ENCODE measurements around the gene NLK.
"Not testable (repeated sequence)": the region's sequence is repeated elsewhere in the genome, so short reads cannot be mapped to it uniquely, and the experiment has no call there.

The NLK gene

DNA sequence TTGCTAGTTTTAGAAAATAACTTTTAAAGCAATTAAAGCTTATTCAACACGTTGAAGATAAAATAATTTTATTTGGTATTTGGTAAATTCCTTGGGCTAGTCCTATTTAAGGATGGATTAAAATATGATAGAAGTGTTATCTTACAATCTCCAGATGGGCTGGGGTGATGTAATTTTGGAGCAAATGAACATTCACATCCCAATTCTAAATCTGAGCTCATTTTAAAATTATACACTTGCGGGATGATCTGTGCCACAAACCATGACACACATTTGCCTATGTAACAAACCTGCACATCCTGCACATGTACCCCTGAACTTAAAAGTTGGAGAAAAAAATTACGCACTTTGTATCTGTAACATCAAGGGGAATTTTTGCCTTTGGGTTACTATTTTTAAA is 31.5 kb downstream of the NLK start:
- DNase-seq = no peak

DNA sequence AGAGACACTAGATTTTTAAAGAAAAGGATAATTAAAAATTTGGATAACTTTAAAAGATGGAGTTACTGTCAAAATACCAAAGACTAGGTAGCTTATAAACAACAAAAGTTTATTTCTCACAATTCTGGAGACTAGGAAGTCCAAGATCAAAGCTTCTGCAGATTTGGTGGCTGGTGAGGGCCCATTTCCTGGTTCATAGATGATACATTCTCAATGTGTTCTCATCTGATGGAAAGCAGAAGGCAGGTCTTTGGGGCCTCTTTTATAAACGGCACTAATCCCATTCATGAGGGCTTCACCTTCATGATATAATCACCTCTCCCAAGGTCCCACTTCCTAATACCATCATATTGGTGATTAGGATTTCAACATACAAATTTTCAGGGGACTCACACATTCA is 33.7 kb downstream of the NLK start:
- DNase-seq = no peak

DNA sequence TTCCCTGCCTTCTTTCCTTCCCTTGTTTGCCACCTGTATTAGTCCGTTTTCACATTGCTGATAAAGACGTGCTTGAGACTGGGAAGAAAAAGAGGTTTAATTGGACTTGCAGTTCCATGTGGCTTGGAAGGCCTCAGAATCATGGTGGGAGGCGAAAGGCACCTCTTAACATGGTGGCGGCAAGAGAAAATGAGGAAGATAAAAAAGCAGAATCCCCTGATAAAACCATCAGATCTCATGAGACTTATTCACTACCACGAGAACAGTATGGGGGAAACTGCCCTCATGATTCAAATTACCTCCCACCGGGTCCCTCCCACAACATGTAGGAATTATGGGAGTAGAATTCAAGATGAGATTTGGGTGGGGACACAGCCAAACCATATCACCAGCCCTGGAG is 34.7 kb downstream of the NLK start:
- not testable (repeated sequence) for DNase-seq

DNA sequence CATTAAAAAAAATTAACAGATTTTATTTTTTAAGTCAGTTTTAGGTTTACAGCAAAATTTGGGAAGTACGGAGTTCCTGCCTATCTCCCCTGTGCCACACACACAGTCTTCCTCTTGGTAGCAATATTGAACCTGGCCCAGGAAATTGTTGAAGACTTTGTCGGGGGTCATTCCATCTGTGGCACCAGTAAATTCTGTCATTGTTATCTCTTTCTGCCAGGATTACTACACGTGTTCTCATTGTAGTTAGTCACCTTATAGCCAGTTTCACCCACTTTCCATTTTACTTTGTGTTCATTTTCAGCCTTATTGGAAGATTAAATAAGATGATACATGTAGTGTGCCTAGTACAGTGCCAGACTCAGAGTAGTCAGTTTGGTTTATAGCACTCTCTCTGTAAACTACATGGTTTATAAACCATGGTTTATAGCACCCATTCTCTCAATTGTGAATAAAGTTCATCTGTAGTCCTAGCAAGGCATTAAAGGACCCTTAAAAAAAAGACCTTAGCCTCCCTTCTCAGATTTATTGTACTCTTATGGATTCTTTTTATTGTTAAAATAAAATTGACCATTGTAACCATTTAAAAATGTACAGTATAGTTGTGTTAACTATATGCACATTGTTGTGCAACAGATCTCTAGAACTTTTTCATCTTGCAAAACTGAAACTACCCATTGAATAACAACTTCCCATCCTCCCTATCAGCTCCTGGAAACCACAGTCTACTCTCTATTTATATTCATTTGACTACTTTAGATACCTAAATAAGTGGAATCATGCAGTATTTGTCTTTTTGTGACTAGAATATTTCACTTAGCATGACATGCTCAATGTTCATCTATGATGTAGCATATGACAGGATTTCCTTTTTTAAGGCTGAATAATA is 36.1 kb downstream of the NLK start:
- no peak for DNase-seq

DNA sequence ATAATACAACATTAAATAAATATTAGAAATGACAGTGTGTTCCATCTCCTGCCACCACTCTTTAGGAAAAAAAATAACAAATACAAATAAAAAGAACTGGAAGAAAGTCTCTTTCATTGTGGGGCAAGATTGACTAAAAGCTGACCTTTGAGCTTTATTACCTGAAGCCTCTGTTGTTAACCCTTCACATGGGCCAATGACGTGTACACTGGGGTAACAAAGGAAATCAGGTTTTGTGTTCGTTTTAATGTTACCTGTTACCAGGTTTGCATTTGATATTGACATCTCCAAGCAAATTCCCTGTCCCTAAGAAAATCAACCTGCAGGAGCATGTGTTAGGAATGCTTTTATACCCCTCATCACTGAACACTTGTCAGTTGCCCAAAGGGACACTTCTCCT is 39.0 kb downstream of the NLK start:
- no peak for DNase-seq

DNA sequence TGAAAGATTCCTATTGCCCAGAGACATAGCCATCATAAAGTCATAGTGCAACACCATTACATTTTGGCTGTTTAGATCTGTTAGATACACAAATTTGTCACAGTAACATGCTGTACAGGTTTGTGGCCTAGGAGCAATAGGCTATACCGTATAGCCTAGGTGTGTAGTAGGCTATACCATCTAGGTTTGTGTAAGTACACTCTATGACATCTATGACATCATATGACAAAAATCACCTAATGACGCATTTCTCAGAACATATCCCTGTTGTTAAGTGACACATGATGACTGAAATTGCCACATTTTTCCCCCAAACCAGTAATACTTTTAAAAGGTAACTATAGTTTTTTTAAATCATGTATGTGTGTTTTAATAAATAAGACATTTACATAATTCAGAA is 43.3 kb downstream of the NLK start:
- DNase-seq = no peak

DNA sequence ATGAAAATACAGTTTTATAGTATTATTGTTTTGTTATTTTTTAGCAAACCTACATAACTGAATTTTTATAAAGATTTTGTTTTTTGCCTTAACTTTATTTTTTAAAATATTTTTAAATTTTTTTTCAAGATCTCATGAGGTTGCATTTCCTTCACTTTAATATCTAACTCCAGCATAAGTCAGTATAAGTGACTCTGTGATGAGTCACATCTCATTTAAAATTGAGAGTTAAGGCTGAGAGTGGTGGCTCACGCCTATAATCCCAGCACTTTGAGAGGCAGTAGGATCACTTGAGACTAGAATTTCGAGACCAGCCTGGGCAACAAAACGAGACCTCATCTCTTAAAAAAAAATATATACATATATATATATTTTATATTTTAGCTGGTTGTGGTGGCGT is 44.0 kb downstream of the NLK start:
- no peak for DNase-seq

DNA sequence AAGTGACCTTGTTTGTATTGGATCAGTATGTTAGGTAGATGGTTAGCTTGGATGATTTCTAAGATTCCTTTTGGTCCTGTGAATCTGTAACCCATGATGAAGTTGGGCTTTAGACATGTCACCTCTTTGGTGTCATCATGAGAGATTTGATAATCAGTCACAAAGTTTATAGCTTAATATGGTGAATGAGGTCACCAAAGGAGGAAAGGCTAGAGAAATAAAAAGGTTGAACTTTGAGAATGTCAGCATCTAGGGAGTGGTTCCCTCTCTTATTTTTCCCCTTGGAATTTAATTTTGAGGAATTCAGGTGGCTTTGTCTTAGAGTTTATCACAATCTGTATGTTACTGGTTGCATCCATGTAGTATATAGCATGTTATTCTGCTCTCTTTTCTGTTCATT is 45.3 kb downstream of the NLK start:
- no peak for DNase-seq

DNA sequence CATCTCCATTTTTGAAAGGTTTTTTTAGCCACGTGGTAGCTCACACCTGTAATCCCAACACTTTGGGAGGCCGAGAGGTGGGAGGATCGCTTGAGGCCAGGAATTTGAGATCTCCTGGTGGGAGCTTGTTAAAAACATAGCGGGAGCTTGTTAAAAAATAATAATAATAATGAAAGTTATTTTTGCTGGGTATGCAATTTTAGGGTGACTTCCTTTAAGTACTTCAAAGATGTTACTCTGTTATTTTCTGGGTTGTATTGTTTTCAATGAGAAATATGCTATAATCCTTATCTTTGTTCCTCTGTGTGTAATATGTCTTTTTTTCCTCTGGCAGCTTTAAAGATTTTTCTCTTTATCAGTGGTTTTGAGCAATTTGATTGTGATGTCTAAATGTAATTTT is 48.1 kb downstream of the NLK start:
- DNase-seq = no peak

DNA sequence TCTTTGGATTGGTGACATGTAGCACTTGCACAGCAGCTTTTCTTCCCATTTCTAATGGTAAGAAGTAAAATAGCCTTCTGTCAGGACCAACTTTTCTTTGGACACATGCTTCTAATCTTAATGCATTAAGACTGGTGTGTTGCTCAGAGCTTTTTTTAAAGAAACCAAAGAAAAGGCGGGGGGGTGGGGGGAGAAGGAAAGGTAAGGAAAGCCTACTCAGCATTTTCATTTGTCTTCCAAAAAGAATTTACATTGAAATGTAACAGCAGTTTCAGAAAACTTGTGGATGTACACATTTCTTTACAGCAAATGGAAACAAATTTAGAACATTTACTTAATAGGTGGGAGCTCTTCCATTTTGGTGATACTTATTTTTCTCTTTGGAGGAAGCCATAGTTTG is 49.6 kb downstream of the NLK start:
- DNase-seq = no peak

DNA sequence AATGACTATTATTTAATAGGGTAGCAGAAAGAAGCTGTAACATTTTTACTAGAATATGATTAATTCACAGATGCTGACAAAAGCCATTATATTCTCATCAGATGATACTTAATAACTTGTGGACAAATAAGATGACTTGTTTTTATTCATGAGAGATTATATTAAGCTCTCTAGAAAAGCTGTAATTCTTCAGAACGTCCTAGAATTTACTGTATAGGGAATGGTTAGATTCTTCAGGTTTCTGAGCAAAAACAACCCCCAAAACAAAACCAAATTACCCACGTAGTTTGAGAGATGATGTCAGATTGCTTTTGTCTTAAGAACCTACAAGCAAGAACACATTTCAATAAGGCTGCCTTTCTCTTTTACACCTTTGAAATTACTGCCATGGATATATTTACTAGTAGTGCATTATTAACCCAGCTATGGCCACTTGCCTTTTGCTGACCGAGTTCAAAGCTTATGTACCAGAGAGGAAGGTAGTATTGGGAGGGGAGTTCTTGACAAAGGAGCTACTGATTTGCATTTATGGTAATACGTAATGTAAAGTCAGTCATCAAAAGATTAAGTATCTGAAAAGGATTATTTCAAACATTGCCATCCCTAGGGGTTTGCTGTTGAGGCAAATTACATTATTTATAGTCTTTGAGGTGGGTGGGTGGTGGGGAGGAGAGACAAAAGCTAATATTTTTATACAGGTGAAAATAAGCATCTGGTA is 51.7 kb downstream of the NLK start:
- DNase-seq = no peak

DNA sequence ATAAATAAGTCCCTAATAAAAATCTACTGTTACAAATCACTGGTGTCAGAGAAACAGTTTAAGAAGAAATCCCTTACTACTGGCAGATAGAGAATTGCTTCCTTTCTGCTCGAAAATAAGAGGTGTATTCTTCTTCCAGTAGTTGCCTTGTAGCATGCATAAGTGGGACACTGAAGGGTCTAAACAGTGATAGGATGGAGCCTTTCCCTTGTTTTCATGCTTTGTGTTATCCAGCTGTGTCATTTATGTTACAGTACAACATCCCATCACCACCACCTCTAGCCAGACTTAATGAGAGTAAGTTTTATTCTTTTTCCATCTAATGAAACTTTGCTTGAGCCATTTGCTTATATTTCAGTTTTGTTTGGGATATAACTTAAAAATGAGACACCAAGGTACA is 54.3 kb downstream of the NLK start:
- no peak for DNase-seq

DNA sequence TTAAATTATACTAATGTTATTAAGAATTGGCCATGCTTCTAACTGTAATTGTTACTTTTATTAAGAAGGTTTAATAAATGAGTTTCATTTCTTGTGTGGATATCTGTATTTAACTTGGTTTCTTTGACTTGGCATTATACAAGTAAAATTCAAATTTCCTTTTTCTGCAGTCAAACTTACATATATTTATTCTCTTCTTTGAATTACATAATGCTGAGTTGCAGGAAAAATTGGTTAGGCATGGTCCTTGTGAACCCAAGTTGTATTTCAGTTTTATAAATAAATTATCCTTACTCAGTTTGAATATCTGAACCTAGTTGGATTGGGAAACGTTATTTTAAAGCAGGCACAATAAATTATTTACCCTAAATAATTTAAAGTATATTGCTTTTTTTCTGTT is 54.8 kb downstream of the NLK start:
- DNase-seq = no peak

DNA sequence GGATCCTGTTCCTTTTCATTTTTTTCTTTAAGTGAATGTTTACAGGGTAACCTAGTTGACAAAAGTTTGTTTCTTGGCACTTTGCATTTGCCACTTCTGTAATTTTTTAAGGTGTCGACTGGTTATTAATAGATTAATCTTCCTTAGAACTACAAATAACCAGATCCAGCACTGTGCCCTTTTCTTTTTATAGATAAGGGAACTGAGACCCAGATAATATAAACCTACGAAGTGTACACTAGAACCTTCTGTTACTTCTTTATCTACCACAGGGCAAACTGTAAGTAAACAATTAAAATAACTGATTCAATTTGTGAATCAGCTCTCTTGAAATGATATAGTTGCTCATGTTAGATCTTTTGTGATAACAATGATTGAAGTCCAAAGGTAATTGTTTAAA is 55.4 kb downstream of the NLK start:
- no peak for DNase-seq

DNA sequence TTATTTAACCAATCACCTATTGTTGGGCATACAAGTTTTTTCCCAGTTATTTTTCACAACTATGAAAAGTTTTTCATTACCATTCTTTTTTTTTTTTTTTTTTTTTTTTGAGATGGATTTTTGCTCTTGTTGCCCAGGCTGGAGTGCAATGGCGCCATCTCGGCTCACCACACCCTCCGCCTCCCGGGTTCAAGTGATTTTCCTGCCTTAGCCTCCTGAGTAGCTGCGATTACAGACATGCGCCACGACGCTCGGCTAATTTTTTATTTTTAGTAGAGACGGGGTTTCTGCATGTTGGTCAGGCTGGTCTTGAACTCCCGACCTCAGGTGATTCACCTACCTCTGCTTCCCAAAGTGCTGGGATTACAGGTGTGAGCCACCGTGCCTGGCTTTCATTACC is 56.1 kb downstream of the NLK start:
- DNase-seq = not testable (repeated sequence)

DNA sequence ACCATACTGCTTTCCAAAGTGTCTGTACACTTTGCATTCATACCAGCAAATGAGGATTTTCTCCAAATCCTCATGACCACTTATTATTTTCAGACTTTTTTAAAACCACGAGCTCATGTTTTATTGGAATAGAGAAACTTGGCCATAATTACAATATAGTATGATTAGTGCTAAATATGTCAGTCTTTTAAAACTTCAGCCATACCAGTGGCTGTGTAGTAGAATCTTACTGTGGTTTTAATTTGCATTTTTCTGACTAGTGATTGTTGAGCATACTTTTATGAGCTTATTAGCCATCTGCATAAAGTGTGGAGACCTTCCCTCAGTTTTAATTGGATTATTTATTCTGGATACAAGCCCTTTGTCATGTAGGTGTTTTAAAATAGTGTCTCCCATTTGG is 57.8 kb downstream of the NLK start:
- DNase-seq = no peak

DNA sequence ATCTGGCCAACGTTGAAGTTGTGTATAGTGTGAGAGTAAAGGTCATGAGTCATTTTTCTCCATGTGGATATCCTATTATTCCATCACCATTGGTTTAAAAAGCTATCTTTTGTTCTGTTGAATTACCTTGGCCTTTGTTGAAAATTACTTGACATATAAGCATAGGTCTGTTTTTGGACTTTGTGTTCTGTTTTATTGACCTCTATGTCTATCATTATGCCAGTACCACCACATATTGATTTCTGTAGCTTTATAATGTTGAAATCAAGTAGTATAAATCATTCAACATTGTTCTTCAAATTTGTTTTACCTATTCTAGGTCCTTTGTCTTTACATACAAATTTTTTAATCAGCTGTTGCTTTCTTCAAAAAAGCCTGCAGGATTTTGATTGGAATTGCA is 58.5 kb downstream of the NLK start:
- no peak for DNase-seq

DNA sequence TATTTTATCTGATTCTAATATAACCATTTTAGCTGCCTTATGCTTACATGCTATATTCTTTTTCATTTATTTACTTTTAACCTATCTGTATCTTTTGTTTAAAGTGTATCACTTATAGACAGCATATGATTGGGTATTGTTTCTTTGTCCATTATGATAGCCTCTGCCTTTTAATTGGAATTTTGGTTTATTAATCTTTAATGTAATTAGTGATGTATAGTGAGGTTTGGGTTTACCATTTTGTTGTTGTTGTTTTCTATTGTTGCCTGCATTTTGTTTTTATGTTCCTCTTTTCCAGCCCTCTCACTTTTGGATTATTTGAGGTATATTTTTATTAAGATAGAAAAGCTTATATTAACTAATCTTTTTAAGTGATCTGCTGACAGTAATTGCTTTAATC is 59.4 kb downstream of the NLK start:
- DNase-seq = no peak

DNA sequence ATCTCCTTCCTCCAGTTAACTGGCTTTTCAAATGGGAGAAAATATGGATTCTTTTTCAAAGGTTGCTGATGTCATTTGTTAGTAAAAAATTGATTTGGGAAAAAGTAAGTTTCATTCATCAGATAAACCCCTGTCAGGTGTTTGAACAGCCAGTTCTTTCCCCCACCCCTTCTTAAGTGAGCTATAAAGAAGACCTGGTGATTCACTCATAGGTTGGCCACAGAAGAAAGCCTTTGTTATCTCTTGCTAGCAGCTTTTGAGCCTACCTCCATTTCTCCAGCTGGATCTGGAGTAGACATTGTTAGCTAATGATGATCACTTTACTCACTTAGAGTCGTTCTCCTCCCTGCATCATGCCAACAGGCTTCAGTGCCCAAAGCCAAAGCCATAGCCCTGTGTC is 63.0 kb downstream of the NLK start:
- no peak for DNase-seq

DNA sequence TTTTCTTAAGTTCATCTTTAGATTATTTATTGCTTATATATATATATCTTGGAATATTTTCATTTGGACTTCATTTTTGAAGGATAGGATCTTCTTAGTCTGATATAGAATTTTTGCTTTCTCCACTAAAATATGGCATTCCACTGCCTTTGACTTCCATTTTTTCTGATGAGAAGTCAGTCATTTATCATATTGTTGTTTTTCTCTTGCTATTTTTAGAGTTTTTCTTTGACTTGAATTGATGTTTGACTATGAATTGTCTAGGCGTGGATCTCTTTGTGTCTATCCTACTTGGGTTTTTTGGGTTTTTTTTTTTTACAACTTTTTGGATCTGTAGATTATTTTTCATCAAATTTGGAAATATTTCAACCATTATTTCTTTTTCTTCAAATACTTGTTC is 67.7 kb downstream of the NLK start:
- DNase-seq = no peak

DNA sequence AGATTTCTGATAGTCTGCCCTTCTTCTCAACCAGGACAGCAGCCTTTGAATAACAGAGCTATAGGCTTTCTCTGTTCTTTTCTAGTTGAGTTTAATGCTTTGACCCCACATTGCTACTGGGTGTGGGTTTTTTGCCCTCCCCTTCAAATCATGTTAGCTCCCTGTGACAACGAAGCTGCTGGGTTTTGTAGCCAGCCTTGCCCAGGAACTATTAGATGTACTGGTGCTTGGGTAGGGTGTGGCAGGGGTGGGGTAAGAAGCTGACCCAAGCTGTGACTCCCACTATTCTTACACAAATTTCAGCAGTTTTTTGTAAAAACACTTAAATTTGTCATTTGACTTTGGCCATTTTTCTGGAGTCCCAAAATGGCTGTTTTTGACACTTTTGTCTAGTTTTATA is 69.7 kb downstream of the NLK start:
- no peak for DNase-seq

DNA sequence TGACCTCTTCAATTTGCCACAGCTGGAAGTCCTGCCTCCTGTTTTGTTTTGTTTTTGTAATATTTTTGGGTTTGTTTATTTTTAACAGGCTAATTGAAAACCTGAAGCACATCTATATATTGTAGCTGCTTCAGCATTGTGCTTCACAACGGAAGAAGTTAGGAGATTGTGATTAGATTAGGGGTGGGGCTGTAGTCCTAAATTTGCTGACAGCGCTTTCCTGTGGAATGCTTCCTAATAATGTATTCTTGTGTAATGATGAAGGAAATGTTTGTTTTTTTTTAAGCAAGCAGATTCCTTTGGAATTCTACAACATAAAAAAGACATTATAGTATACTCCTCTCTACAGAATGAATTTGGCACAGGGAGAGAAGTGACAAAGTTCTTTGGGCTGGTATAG is 70.1 kb downstream of the NLK start:
- DNase-seq = no peak

DNA sequence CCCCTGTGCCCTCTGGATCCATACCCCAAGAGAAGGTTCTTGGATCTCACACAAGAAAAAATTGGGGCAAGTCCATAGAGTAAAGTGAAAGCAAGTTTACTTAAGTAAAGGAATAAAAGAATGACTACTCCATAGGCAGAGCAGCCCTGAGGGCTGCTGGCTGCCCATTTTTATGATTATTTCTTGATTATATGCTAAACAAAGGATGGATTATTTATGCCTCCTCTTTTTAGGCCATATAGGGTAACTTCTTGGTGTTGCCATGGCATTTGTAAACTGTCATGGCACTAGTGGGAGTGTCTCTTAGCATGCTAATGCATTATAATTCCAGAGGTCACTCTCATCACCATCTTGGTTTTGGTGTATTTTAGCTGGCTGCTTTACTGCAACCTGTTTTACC is 70.8 kb downstream of the NLK start:
- no peak for DNase-seq

DNA sequence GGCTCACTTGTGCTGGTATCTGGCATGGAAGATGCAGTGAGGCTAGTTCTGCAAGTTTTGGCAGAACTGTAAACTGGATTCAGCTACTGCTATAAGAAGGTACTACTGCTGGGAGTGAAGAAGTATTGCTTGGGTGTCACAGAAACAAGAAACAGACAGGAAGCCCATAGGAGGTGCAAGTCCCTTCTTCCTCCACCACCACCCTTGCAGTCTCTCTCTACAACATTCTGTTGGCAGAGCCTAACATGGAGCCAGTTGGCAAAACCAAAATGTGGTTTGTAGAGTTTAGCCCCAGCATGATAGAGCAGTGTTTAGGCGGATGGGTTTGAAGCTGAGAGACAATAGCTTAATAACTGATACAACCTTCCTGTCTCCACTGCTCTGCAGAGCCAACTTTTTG is 72.6 kb downstream of the NLK start:
- no peak for DNase-seq
